A673 (cell line): Measurements from ENCODE around the gene PEX16. TPM values are rescaled to one million over a fixed set of nuclear protein-coding genes. Genes with fewer than 3 reads are reported as not detected.

Experiments used
- BruUV-seq: library from RNA; stranded (reverse); fragments of 400-500 nt; replicated peaks from 2 replicates; lab custom pipeline; 2021; lab: Mats Ljungman, UMichigan
- CTCF ChIA-PET: fragments of 300-600 bp; sonication (Branson Sonifier 250); formaldehyde crosslinking; loops from one replicate; lab custom pipeline; 2022; ENCODE audit warnings: antibody characterized with exemption; lab: Charles Lee
- POLR2A ChIA-PET: fragments of 300-600 bp; sonication (Branson Sonifier 250); formaldehyde crosslinking; loops from one replicate; lab custom pipeline; 2022; ENCODE audit warnings: antibody characterized with exemption; ENCODE audit not compliant: low non-redundant PET; lab: Charles Lee
- DNase-seq: peaks from one replicate; pipeline ENCODE4 v3.0.0-alpha.2; 2015; ENCODE audit warnings: low spot score
- H3K27ac ChIP-seq: fragments of 200-600 bp; sonication (generic); 2 replicates; pipeline ENCODE4 v1.5.1; 2016; ENCODE audit warnings: mixed run types, low read depth, mild to moderate bottlenecking, mixed read lengths, antibody characterized with exemption, low read length; ENCODE audit not compliant: poor library complexity, severe bottlenecking
- H3K27me3 ChIP-seq: fragments of 200-600 bp; sonication (generic); replicated peaks from 2 replicates; pipeline ENCODE4 v1.6.1; 2017; ENCODE audit warnings: mixed run types, low read depth, mild to moderate bottlenecking, mixed read lengths, antibody characterized with exemption, low read length; ENCODE audit not compliant: insufficient read depth, poor library complexity
- H3K36me3 ChIP-seq: fragments of 200-600 bp; sonication (generic); 2 replicates; pipeline ENCODE4 v1.6.1; 2016; ENCODE audit warnings: mixed run types, mild to moderate bottlenecking, mixed read lengths, antibody characterized with exemption, low read length; ENCODE audit not compliant: insufficient read depth, poor library complexity, severe bottlenecking
- H3K4me1 ChIP-seq: fragments of 200-600 bp; sonication (generic); 2 replicates; pipeline ENCODE4 v1.6.1; 2017; ENCODE audit warnings: mixed run types, mild to moderate bottlenecking, mixed read lengths, antibody characterized with exemption, low read length; ENCODE audit not compliant: insufficient read depth, poor library complexity, severe bottlenecking
- H3K4me3 ChIP-seq: fragments of 200-600 bp; sonication (generic); 2 replicates; pipeline ENCODE4 v1.5.1; 2016; ENCODE audit warnings: low read depth, mixed run types, mild to moderate bottlenecking, mixed read lengths, low read length; ENCODE audit not compliant: poor library complexity, severe bottlenecking
- H3K9me3 ChIP-seq: fragments of 200-600 bp; sonication (generic); 2 replicates; pipeline ENCODE4 v1.6.1; 2016; ENCODE audit warnings: mixed run types, low read depth, mild to moderate bottlenecking, mixed read lengths, antibody characterized with exemption, low read length; ENCODE audit not compliant: poor library complexity, severe bottlenecking
- CTCF ChIP-seq: fragments of 300-800, 200-600 bp; sonication (generic); conservative IDR thresholded peaks from 2 replicates; pipeline ENCODE4 v1.5.1; 2017; ENCODE audit warnings: low read depth, mild to moderate bottlenecking, antibody characterized with exemption, low read length, moderate library complexity, mixed read lengths
- EZH2 ChIP-seq: fragments of 200-600 bp; sonication (generic); IDR thresholded peaks from 2 replicates; pipeline ENCODE4 v1.6.1; 2017; ENCODE audit warnings: borderline replicate concordance, low read depth, mild to moderate bottlenecking, mixed read lengths, antibody characterized with exemption, low read length; ENCODE audit not compliant: poor library complexity, severe bottlenecking
- intact Hi-C: fragments of 100-400 bp; cut with micrococcal nuclease; formaldehyde crosslinking; loops from one replicate; pipeline ENCODE4 v1.10.0; 2022; ENCODE audit not compliant: unreplicated experiment
- total RNA-seq: library from RNA; stranded (reverse); gene quantifications from 2 replicates; pipeline ENCODE4 v1.2.3, GENCODE V29; 2021

PEX16 gene
- total RNA-seq, 1 experiment from 2014 or later: 64.1 TPM

- intact Hi-C loops: no loop called here
- Histone ChIP-seq H3K4me3 (no peak overlapping the region), H3K27ac (no peak overlapping the region), H3K27me3 (no peaks in the 10 kb centered on the region), H3K36me3 (no peaks in the 10 kb centered on the region), H3K4me1 (peaks cover 5% of the 10 kb centered on the region), H3K9me3 (no peaks in the 10 kb centered on the region)
- no peak for DNase-seq
- TF ChIP-seq EZH2: no peak
- TF ChIP-seq CTCF: no peak
- BruUV-seq: no TSS peak
- POLR2A ChIA-PET: no interaction called here
- CTCF ChIA-PET: no interaction called here
Observed at GRCh38 chr11:45927684-45928413, 10.2 kb upstream of the PEX16 start.

- H3K36me3 ChIP-seq: no peaks in the 10 kb centered on the region
- intact Hi-C loops: no loop called here
- no peak for DNase-seq
- H3K4me3 ChIP-seq: no peak overlapping the region
- H3K27ac ChIP-seq: no peak overlapping the region
- BruUV-seq: no TSS peak
- ChIA-PET CTCF (no interaction called here), POLR2A (no interaction called here)
- H3K4me1 ChIP-seq: peaks cover 7% of the 10 kb centered on the region
- no peaks in the 10 kb centered on the region for H3K27me3 ChIP-seq
- H3K9me3 ChIP-seq: no peaks in the 10 kb centered on the region
- no peak for TF ChIP-seq EZH2
- TF ChIP-seq CTCF: no peak
Observed at GRCh38 chr11:45927332-45927683, 9.6 kb upstream of the PEX16 start.

GRCh38 chr11:45926536-45927331 lies 9.1 kb upstream of the PEX16 start:
- H3K27ac ChIP-seq: no peak overlapping the region
- intact Hi-C loops: no loop called here
- no peak overlapping the region for H3K4me3 ChIP-seq
- no peaks in the 10 kb centered on the region for H3K27me3 ChIP-seq
- ChIA-PET POLR2A (no interaction called here), CTCF (no interaction called here)
- H3K4me1 ChIP-seq: peaks cover 7% of the 10 kb centered on the region
- H3K9me3 ChIP-seq: no peaks in the 10 kb centered on the region
- no peak for DNase-seq
- no TSS peak for BruUV-seq
- TF ChIP-seq EZH2: no peak
- TF ChIP-seq CTCF: no peak
- H3K36me3 ChIP-seq: no peaks in the 10 kb centered on the region
